ENCODE measurements around the gene MARCKSL1. TPM values are rescaled to one million over a fixed set of nuclear protein-coding genes. Genes with fewer than 3 reads are reported as not detected.

The MARCKSL1 gene
- total and polyA plus RNA-seq, 2 experiments from 2014 or later, result 16.6 to 22.1 TPM

- no peak overlapping the region for H2AFZ ChIP-seq
- H3K27ac ChIP-seq, result no peak overlapping the region
- WGBS, 2 experiments (ENCODE audit: low coverage in 1 of 2, low lambda C conversion rate in 2 of 2, missing lambda C conversion rate in 2 of 2), result 84 to 91% methylated on average over 4 of the region's 4 CpGs
- no peak overlapping the region for H3K4me3 ChIP-seq
- H3K9me2 ChIP-seq (ENCODE audit: insufficient read depth), result no peaks in the 10 kb centered on the region
- H3K36me3 ChIP-seq (ENCODE audit: low read depth), result no peaks in the 10 kb centered on the region; the same call in 1 of the 2 replicates
- no peaks in the 10 kb centered on the region for H3K4me1 ChIP-seq (ENCODE audit: insufficient read depth)
- no peak for DNase-seq
- H3K9me3 ChIP-seq (ENCODE audit: low read depth), result no peaks in the 10 kb centered on the region
- no peaks in the 10 kb centered on the region for H3K27me3 ChIP-seq (replicated peaks; ENCODE audit: insufficient read depth)
- no peak for TF ChIP-seq EZH2phosphoT487 (IDR thresholded peaks at IDR 0.05; ENCODE audit: insufficient read depth, low read depth)
- TF ChIP-seq EZH2 (IDR thresholded peaks at IDR 0.05; ENCODE audit: insufficient read depth, poor library complexity, severe bottlenecking), result no peak
- no peaks in the 10 kb centered on the region for H4K20me1 ChIP-seq (ENCODE audit: insufficient read depth)
- H3K9ac ChIP-seq, result no peak overlapping the region
- H3K79me2 ChIP-seq (ENCODE audit: insufficient read depth), result no peaks in the 10 kb centered on the region
- no peak overlapping the region for H3K4me2 ChIP-seq (ENCODE audit: unreplicated experiment)
- peaks cover 10% of the 10 kb centered on the region; the same call in 1 of the 2 replicates for H3F3A ChIP-seq (ENCODE audit: insufficient read depth)
- in situ Hi-C loops (cut with MboI), result no loop called here
These were observed 6.0 kb downstream of the MARCKSL1 start for GRCh38 chr1:32329931-32330466.

DNA sequence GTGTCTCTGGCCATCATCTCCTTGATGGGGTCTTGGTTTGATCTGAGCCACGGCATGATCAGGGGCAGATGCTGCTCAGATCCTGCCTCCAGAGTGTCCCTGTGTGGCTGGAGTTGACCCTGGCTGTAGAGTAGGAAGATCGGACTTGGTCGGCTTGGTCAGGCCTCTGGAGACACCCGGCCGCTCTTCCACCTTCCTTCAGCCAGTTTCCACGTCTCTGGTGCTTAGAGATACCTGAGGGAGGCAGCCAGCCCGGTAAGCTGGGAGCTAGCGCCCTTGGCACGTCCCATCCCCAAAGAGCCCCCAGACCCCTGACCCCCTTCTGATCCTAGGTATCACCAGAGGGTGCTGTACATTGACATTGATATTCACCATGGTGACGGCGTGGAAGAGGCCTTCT, 8.8 kb downstream of the MARCKSL1 start:
- Histone ChIP-seq H3K4me1 (ENCODE audit: insufficient read depth) (no peaks in the 10 kb centered on the region), H3K9ac (no peak overlapping the region), H3K79me2 (ENCODE audit: insufficient read depth) (no peaks in the 10 kb centered on the region), H3K27ac (no peak overlapping the region), H3K4me3 (no peak overlapping the region), H3K9me3 (ENCODE audit: low read depth) (no peaks in the 10 kb centered on the region), H3K36me3 (ENCODE audit: low read depth) (no peaks in the 10 kb centered on the region; the same call in 1 of the 2 replicates), H3K27me3 (replicated peaks; ENCODE audit: insufficient read depth) (no peaks in the 10 kb centered on the region), H3K4me2 (ENCODE audit: unreplicated experiment) (no peak overlapping the region), H4K20me1 (ENCODE audit: insufficient read depth) (no peaks in the 10 kb centered on the region), H3F3A (ENCODE audit: insufficient read depth) (0 out of 2 replicates have a peak, but pooled peaks cover 5% of the 10 kb centered on the region), H3K9me2 (ENCODE audit: insufficient read depth) (no peaks in the 10 kb centered on the region), H2AFZ (no peak overlapping the region)
- WGBS, 2 experiments (ENCODE audit: low coverage in 1 of 2, low lambda C conversion rate in 2 of 2, missing lambda C conversion rate in 2 of 2), result 89 to 95% methylated on average over 11 of the region's 11 CpGs
- TF ChIP-seq EZH2phosphoT487 (IDR thresholded peaks at IDR 0.05; ENCODE audit: insufficient read depth, low read depth) (no peak), EZH2 (IDR thresholded peaks at IDR 0.05; ENCODE audit: insufficient read depth, poor library complexity, severe bottlenecking) (no peak)
- in situ Hi-C loops (cut with MboI), result no loop called here
- DNase-seq, result no peak

GRCh38 chr1:32321712-32322291, 14.2 kb downstream of the MARCKSL1 start:
- no peaks in the 10 kb centered on the region for H3F3A ChIP-seq (ENCODE audit: insufficient read depth)
- H2AFZ ChIP-seq, result no peak overlapping the region
- no peak overlapping the region for H3K9ac ChIP-seq
- no peak overlapping the region for H3K4me3 ChIP-seq
- no peak for DNase-seq
- no peak overlapping the region for H3K4me2 ChIP-seq (ENCODE audit: unreplicated experiment)
- in situ Hi-C loops (cut with MboI), result no loop called here
- H3K9me2 ChIP-seq (ENCODE audit: insufficient read depth), result no peaks in the 10 kb centered on the region
- no peaks in the 10 kb centered on the region for H3K79me2 ChIP-seq (ENCODE audit: insufficient read depth)
- WGBS, 2 experiments (ENCODE audit: low coverage in 1 of 2, low lambda C conversion rate in 2 of 2, missing lambda C conversion rate in 2 of 2), result 76 to 79% methylated on average over 5 of the region's 5 CpGs
- no peaks in the 10 kb centered on the region for H3K36me3 ChIP-seq (ENCODE audit: low read depth)
- TF ChIP-seq EZH2 (IDR thresholded peaks at IDR 0.05; ENCODE audit: insufficient read depth, poor library complexity, severe bottlenecking) (no peak), EZH2phosphoT487 (IDR thresholded peaks at IDR 0.05; ENCODE audit: insufficient read depth, low read depth) (no peak)
- no peak overlapping the region for H3K27ac ChIP-seq
- no peaks in the 10 kb centered on the region for H3K9me3 ChIP-seq (ENCODE audit: low read depth)
- no peaks in the 10 kb centered on the region for H3K4me1 ChIP-seq (ENCODE audit: insufficient read depth)
- no peaks in the 10 kb centered on the region for H4K20me1 ChIP-seq (ENCODE audit: insufficient read depth)
- H3K27me3 ChIP-seq (replicated peaks; ENCODE audit: insufficient read depth), result no peaks in the 10 kb centered on the region

DNA sequence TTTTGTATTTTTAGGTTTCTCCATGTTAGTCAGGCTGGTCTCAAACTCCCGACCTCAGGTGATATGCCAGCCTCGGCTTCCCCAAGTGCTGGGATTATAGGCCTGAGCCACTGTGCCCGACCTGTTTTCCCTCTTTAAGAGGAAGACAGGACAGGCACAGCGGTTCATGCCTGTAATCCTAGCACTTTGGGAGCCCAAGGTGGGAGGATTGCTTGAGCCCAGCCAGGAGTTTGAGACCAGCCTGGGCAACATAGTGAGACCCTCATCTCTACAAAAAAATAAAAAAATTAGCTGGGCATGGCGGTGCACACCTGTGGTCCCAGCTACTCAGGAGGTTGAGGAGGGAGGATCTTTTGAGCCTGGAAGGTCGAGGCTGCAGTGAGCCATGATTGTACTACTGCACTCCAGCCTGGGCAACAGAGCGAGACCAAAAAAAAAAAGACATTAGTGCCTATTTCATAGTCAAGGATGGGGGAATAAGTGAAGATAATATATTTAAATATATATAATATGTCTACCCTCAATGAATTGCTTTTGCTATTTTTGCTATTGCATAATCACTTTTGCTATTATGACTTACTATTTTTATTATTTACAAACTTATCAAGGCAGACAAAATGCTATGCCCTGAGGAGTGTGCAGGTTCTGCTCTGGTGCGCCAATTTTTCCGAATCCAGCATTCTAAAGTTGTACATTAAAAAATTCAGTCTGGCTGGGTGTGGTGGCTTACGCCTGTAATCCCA, 17.7 kb downstream of the MARCKSL1 start:
- no peaks in the 10 kb centered on the region for H4K20me1 ChIP-seq (ENCODE audit: insufficient read depth)
- no peak overlapping the region for H3K4me2 ChIP-seq (ENCODE audit: unreplicated experiment)
- no peaks in the 10 kb centered on the region for H3F3A ChIP-seq (ENCODE audit: insufficient read depth)
- H3K27ac ChIP-seq, result no peak overlapping the region
- H3K9ac ChIP-seq, result no peak overlapping the region
- in situ Hi-C loops (cut with MboI), result no loop called here
- H2AFZ ChIP-seq, result no peak overlapping the region
- no peaks in the 10 kb centered on the region for H3K36me3 ChIP-seq (ENCODE audit: low read depth)
- no peaks in the 10 kb centered on the region for H3K27me3 ChIP-seq (replicated peaks; ENCODE audit: insufficient read depth)
- H3K9me2 ChIP-seq (ENCODE audit: insufficient read depth), result no peaks in the 10 kb centered on the region
- TF ChIP-seq EZH2phosphoT487 (IDR thresholded peaks at IDR 0.05; ENCODE audit: insufficient read depth, low read depth) (no peak), EZH2 (IDR thresholded peaks at IDR 0.05; ENCODE audit: insufficient read depth, poor library complexity, severe bottlenecking) (no peak)
- H3K4me3 ChIP-seq, result no peak overlapping the region
- H3K9me3 ChIP-seq (ENCODE audit: low read depth), result no peaks in the 10 kb centered on the region
- WGBS, 2 experiments (ENCODE audit: low coverage in 1 of 2, low lambda C conversion rate in 2 of 2, missing lambda C conversion rate in 2 of 2), result 94 to 97% methylated on average over 10 of the region's 10 CpGs
- H3K79me2 ChIP-seq (ENCODE audit: insufficient read depth), result peaks cover 10% of the 10 kb centered on the region
- no peak for DNase-seq
- H3K4me1 ChIP-seq (ENCODE audit: insufficient read depth), result no peaks in the 10 kb centered on the region

Data from GM23248 (cell line).